H1 (cell line): ENCODE measurements around the gene FBXL16. TPM values are rescaled to one million over a fixed set of nuclear protein-coding genes. Genes with fewer than 3 reads are reported as not detected.

Experiments
- CTCF ChIA-PET: fragments of 300-600 bp; sonication (Branson Sonifier 250); formaldehyde crosslinking; loops from one replicate; lab custom pipeline; 2021; ENCODE audit not compliant: partially characterized antibody; lab: Charles Lee
- POLR2A ChIA-PET: fragments of 300-600 bp; sonication (Branson Sonifier 250); formaldehyde crosslinking; loops from one replicate; lab custom pipeline; 2021; ENCODE audit warnings: inconsistent platforms; ENCODE audit not compliant: partially characterized antibody; lab: Charles Lee
- DNase-seq, 2 experiments: peaks; one replicate each; pipeline versions ENCODE4 v3.0.0 to v3.0.0-alpha.2; 2010 to 2022; ENCODE audit warnings: low spot score in 2 of 2, low read depth in 1 of 2, mixed read lengths in 1 of 2
- FAIRE-seq: peaks from 2 replicates; lab custom pipeline; 2011; peaks lifted over from hg19 to GRCh38; lab: Jason Lieb, UNC
- H2AFZ ChIP-seq: 2 replicates; pipeline ENCODE4 v1.8.1; 2012; ENCODE audit warnings: low read length, inconsistent platforms
- H2AK5ac ChIP-seq: 2 replicates; pipeline ENCODE4 v1.6.1; 2013; ENCODE audit warnings: low read depth, low read length
- H2BK120ac ChIP-seq: replicated peaks from 2 replicates; pipeline ENCODE3; 2013; ENCODE audit warnings: low read depth, low read length, inconsistent platforms
- H2BK12ac ChIP-seq: 2 replicates; pipeline ENCODE4 v1.6.1; 2013; ENCODE audit warnings: low read depth, low read length
- H2BK15ac ChIP-seq: 2 replicates; pipeline ENCODE4 v1.6.1; 2013; ENCODE audit warnings: low read length
- H2BK20ac ChIP-seq: 2 replicates; pipeline ENCODE4 v1.6.1; 2013; ENCODE audit warnings: low read length
- H2BK5ac ChIP-seq: 2 replicates; pipeline ENCODE4 v1.6.1; 2013; ENCODE audit warnings: low read depth, low read length
- H3K14ac ChIP-seq: 2 replicates; pipeline ENCODE4 v1.6.1; 2013; ENCODE audit warnings: inconsistent platforms; ENCODE audit not compliant: insufficient read length
- H3K18ac ChIP-seq: 2 replicates; pipeline ENCODE4 v1.6.1; 2013; ENCODE audit warnings: low read length; ENCODE audit errors: extremely low read depth
- H3K23ac ChIP-seq: 2 replicates; pipeline ENCODE4 v1.6.1; 2013; ENCODE audit warnings: inconsistent platforms; ENCODE audit not compliant: insufficient read length
- H3K23me2 ChIP-seq: 2 replicates; pipeline ENCODE4 v1.6.1; 2013; ENCODE audit warnings: low read depth, low read length
- H3K27ac ChIP-seq: 2 replicates; pipeline ENCODE4 v1.6.1; 2011; ENCODE audit warnings: low read depth, low read length, inconsistent platforms
- H3K27me3 ChIP-seq, 4 experiments: replicated peaks in 1 of 4; 1 replicate in 1 of 4; 2 replicates in 3 of 4; pipeline versions ENCODE4 v1.6.1 to v1.8.1; 2011 to 2013; ENCODE audit warnings: low read length in 3 of 4, mild to moderate bottlenecking in 3 of 4, inconsistent platforms in 2 of 4, mixed read lengths in 2 of 4, moderate library complexity in 1 of 4; ENCODE audit not compliant: control insufficient read depth in 3 of 4, insufficient read depth in 3 of 4; ENCODE audit errors: extremely low read depth in 1 of 4
- H3K36me3 ChIP-seq, 4 experiments: 2 replicates each; pipeline versions ENCODE4 v1.6.1 to v1.8.1; 2011 to 2013; ENCODE audit warnings: mild to moderate bottlenecking in 4 of 4, low read length in 3 of 4, moderate library complexity in 2 of 4, control low read depth in 1 of 4, inconsistent platforms in 1 of 4; ENCODE audit not compliant: insufficient read depth in 4 of 4, control insufficient read depth in 2 of 4
- H3K4ac ChIP-seq: replicated peaks from 2 replicates; pipeline ENCODE3; 2013; ENCODE audit warnings: low read length, low read depth, mixed read lengths, inconsistent platforms; ENCODE audit not compliant: insufficient read length
- H3K4me1 ChIP-seq, 4 experiments: replicated peaks in 1 of 4; 1 replicate in 1 of 4; 2 replicates in 3 of 4; pipeline versions ENCODE4 v1.6.1 to v1.8.1; 2011 to 2013; ENCODE audit warnings: low read length in 3 of 4, inconsistent platforms in 2 of 4, mixed read lengths in 1 of 4; ENCODE audit not compliant: insufficient read depth in 4 of 4, control insufficient read depth in 3 of 4
- H3K4me2 ChIP-seq, 2 experiments: 2 replicates each; pipeline versions ENCODE4 v1.6.1 to v1.8.1; 2011 to 2013; ENCODE audit warnings: low read depth in 2 of 2, low read length in 2 of 2, control low read depth in 1 of 2, inconsistent platforms in 1 of 2, mild to moderate bottlenecking in 1 of 2; ENCODE audit not compliant: insufficient read depth in 1 of 2
- H3K4me3 ChIP-seq, 4 experiments: fragments of 200-600, 300-600 bp in 1 of 4; sonication (generic), shearing (Covaris generic), sonication (Bioruptor Twin) in 1 of 4; 2 replicates each; pipeline versions ENCODE4 v1.5.1 to v1.8.1; 2011 to 2016; ENCODE audit warnings: low read length in 4 of 4, low read depth in 3 of 4, control low read depth in 2 of 4, inconsistent platforms in 2 of 4, mild to moderate bottlenecking in 2 of 4, mixed read lengths in 1 of 4, moderate library complexity in 1 of 4; ENCODE audit not compliant: insufficient read depth in 2 of 4; ENCODE audit errors: extremely low read depth in 1 of 4
- H3K56ac ChIP-seq: replicated peaks from 2 replicates; pipeline ENCODE3; 2013; ENCODE audit warnings: low read depth, mild to moderate bottlenecking, mixed read lengths, low read length, inconsistent platforms; ENCODE audit not compliant: insufficient read length
- H3K79me1 ChIP-seq: 2 replicates; pipeline ENCODE4 v1.6.1; 2013; ENCODE audit warnings: low read depth, low read length, control low read depth
- H3K79me2 ChIP-seq, 2 experiments: 2 replicates each; pipeline versions ENCODE4 v1.6.1 to v1.8.1; 2012 to 2013; ENCODE audit warnings: low read length in 2 of 2, mild to moderate bottlenecking in 2 of 2, inconsistent platforms in 1 of 2; ENCODE audit not compliant: insufficient read depth in 2 of 2, control insufficient read depth in 1 of 2
- H3K9ac ChIP-seq, 4 experiments: replicated peaks in 1 of 4; 1 replicate in 1 of 4; 2 replicates in 3 of 4; pipeline versions ENCODE4 v1.6.1 to v1.8.1; 2011 to 2013; ENCODE audit warnings: low read depth in 3 of 4, low read length in 3 of 4, control low read depth in 2 of 4, mild to moderate bottlenecking in 2 of 4, moderate library complexity in 2 of 4, inconsistent platforms in 1 of 4; ENCODE audit errors: extremely low read depth in 1 of 4
- H3K9me3 ChIP-seq, 2 experiments: 2 replicates each; pipeline versions ENCODE4 v1.6.1 to v1.8.1; 2012 to 2013; ENCODE audit warnings: mild to moderate bottlenecking in 2 of 2, moderate library complexity in 2 of 2, control low read depth in 1 of 2, inconsistent platforms in 1 of 2, low read depth in 1 of 2, low read length in 1 of 2, mixed read lengths in 1 of 2; ENCODE audit not compliant: insufficient read depth in 2 of 2
- H4K20me1 ChIP-seq, 2 experiments: replicated peaks in 1 of 2; 2 replicates each; pipeline versions ENCODE3 to v1.8.1; 2011 to 2013; ENCODE audit warnings: inconsistent platforms in 2 of 2, low read length in 2 of 2, mild to moderate bottlenecking in 1 of 2; ENCODE audit not compliant: insufficient read depth in 2 of 2, control insufficient read depth in 1 of 2
- H4K5ac ChIP-seq: 2 replicates; pipeline ENCODE4 v1.6.1; 2013; ENCODE audit warnings: low read length, low read depth, mixed read lengths, inconsistent platforms; ENCODE audit not compliant: insufficient read length
- H4K8ac ChIP-seq: 2 replicates; pipeline ENCODE4 v1.8.0; 2013; ENCODE audit warnings: mild to moderate bottlenecking, moderate library complexity, low read length, inconsistent platforms; ENCODE audit not compliant: insufficient read depth; ENCODE audit errors: extremely low read depth
- H4K91ac ChIP-seq: replicated peaks from 2 replicates; pipeline ENCODE3; 2013; ENCODE audit warnings: low read length, mixed read lengths, inconsistent platforms; ENCODE audit not compliant: insufficient read length
- ASH2L ChIP-seq: fragments of 200-600, 300-600 bp; sonication (generic); IDR thresholded peaks from one replicate; pipeline ENCODE4 v1.7.1; 2017; ENCODE audit warnings: low read length
- EGR1 ChIP-seq: IDR thresholded peaks from 2 replicates; pipeline ENCODE4 v1.6.1; 2011; ENCODE audit warnings: low read depth, low read length, borderline replicate concordance
- EZH2 ChIP-seq: fragments of 200-600 bp; sonication (generic); IDR thresholded peaks from 2 replicates; pipeline ENCODE4 v1.7.1; 2012; ENCODE audit warnings: low read depth, mild to moderate bottlenecking, moderate library complexity, low read length, inconsistent platforms; ENCODE audit not compliant: severe bottlenecking
- HDAC2 ChIP-seq, 2 experiments: fragments of 300-600 bp in 1 of 2; sonication (generic) in 1 of 2; IDR thresholded peaks; 2 replicates each; pipeline ENCODE4 v1.6.1; 2011 to 2012; ENCODE audit warnings: low read depth in 2 of 2, low read length in 2 of 2, mild to moderate bottlenecking in 2 of 2, moderate library complexity in 2 of 2, borderline replicate concordance in 1 of 2, inconsistent platforms in 1 of 2
- KDM1A ChIP-seq: fragments of 200-600, 300-600 bp; sonication (generic); IDR thresholded peaks from 2 replicates; pipeline ENCODE4 v1.7.1; 2016; ENCODE audit warnings: mild to moderate bottlenecking, low read length, borderline replicate concordance
- SUZ12 ChIP-seq: fragments of 200-600 bp; sonication (generic); IDR thresholded peaks from 2 replicates; pipeline ENCODE4 v1.6.1; 2012; ENCODE audit warnings: mild to moderate bottlenecking, inconsistent platforms, low read length, moderate library complexity, mixed read lengths
- ZNF274 ChIP-seq: IDR thresholded peaks from 2 replicates; pipeline ENCODE4 v1.7.0; 2012; ENCODE audit warnings: low read length, borderline replicate concordance; ENCODE audit errors: extremely low read depth
- WGBS, 2 experiments: shearing (Covaris generic) in 1 of 2; methylation state at CpG; one replicate each; pipeline versions ENCODE4 v1.1.6 to v1.1.7; 2013 to 2015; ENCODE audit warnings: low lambda C conversion rate in 2 of 2, mixed read lengths in 2 of 2, inconsistent platforms in 1 of 2, low coverage in 1 of 2, missing lambda C conversion rate in 1 of 2; ENCODE audit not compliant: insufficient replicate concordance in 2 of 2, insufficient coverage in 1 of 2, insufficient read length in 1 of 2; ENCODE audit errors: extremely low coverage in 1 of 2, missing lambda C conversion rate in 1 of 2; 5-methylcytosine and 5-hydroxymethylcytosine counted together
- polyA plus RNA-seq, 7 experiments: library from polyadenylated mRNA; depleted of rRNA in 3 of 7; stranded (reverse) in 5 of 7; unstranded in 2 of 7; fragments of >200 nt in 5 of 7; fragments of 200-250 nt in 2 of 7; gene quantifications; 1 replicate in 5 of 7; 2 replicates in 1 of 7; 4 replicates in 1 of 7; pipeline versions ENCODE4 v1.2.1 to v1.2.3, GENCODE V29; 2011 to 2013; ENCODE audit warnings: missing spikeins in 2 of 7, mixed read lengths in 2 of 7
- total RNA-seq: library from RNA; stranded (reverse); fragmentation: NEBNext Ultra II Directional; extraction: Animal tissue kit (Norgen Biotek cat#: 25700); gene quantifications from 2 replicates; pipeline ENCODE4 v1.2.1, GENCODE V29; 2021
- TF ChIP-seq, protein P1 (sequence below): IDR thresholded peaks from 2 replicates; pipeline ENCODE4 v1.6.1; 2012; ENCODE audit warnings: inconsistent platforms

The FBXL16 gene
- total and polyA plus RNA-seq, 2 of the 8 experiments (the other 6 are each of a cell fraction or from before 2014, with no cell fraction given) = 12.5 to 12.8 TPM

DNA sequence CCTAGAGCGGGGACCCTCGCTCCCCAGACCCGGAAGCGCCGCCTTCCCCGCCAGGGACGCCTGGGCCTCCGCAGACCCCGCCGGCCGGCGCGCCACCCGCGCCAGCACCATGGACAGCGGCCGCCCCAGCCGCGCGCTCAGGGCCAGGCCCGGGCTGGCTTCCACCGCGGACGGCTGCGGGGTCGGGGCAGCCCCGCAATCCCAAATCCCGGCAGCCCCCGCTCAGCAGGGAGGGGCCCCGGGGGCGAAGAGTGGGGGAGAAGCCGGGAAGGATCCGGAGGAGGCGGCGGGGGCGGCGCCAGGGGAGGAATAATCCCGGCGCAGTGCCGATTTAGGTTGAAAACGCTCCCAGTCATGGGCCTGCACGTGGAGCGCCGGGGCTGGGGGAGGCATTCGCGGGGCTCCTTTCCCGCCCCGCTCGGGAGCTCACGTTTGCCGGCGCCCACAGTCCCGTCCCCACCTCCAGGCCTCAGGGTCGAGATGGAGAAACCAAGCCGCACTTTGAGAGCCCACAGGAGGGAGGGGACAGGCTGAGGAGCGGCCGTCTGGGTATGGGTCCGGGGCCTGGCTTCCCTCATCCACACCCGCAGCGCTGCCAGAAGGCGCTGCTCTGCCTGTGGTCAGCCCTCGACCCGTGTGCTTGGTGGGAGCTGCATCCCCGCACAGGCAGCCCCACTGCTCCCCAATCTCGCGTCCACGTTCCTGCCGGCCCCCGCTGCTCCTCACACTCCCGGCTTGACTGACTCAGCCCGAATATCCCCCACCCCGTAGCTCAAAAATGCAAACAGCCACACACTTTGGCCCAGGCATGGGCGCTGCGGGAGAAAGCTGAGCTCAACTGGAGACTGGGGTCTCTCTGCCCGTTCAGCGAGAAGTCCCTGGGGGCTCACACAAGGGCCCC, 4.7 kb downstream of the FBXL16 start:
- H3K4ac ChIP-seq = no peak overlapping the region
- no peaks in the 10 kb centered on the region for H3K79me1 ChIP-seq
- peak overlapping the region; percentile 33 to 45; a peak in 3 of 4 replicates for H3K4me2 ChIP-seq
- no peak overlapping the region; a peak in 1 of 7 replicates for H3K9ac ChIP-seq
- H3K4me1 ChIP-seq = peaks cover 0 to 6% (median 1%) of the 10 kb centered on the region in 4 experiments; a peak in 3 of 7 replicates
- H2BK120ac ChIP-seq = no peak overlapping the region
- no peak overlapping the region for H2BK12ac ChIP-seq
- no peaks in the 10 kb centered on the region for H3K36me3 ChIP-seq
- no peak overlapping the region for H3K27ac ChIP-seq
- peaks cover 45 to 80% (median 72%) of the 10 kb centered on the region in 4 experiments for H3K27me3 ChIP-seq
- no peak overlapping the region for H2AFZ ChIP-seq
- no peak overlapping the region for H2BK20ac ChIP-seq
- H2BK5ac ChIP-seq = no peak overlapping the region
- H3K79me2 ChIP-seq = no peaks in the 10 kb centered on the region
- H4K20me1 ChIP-seq = peaks cover 6 to 26% of the 10 kb centered on the region in 2 experiments
- H3K56ac ChIP-seq = no peak overlapping the region
- FAIRE-seq (no peak), DNase-seq (peak in 1 of 2 experiments; percentile 92)
- peaks cover 3% of the 10 kb centered on the region; the same call in 1 of the 2 replicates for H3K23me2 ChIP-seq
- no peak overlapping the region for H4K8ac ChIP-seq
- no peak overlapping the region for H4K5ac ChIP-seq
- no peak overlapping the region for H2AK5ac ChIP-seq
- ChIA-PET CTCF (interaction anchor here (0.9 to 33.4 kb wide), 4 partner anchors 12 to 35 kb away, joined by 4 to 977 read pairs (median 30); partner anchors contain the start of genes ANTKMT, CCDC78, CIAO3 and HAGHL), POLR2A (interaction anchor here (1.5 to 4.5 kb wide), 3 partner anchors 11 to 21 kb away, joined by 6 to 30 read pairs (median 12); partner anchors contain the start of genes ANTKMT and WDR24)
- no peak overlapping the region for H3K14ac ChIP-seq
- no peak overlapping the region for H3K23ac ChIP-seq
- no peaks in the 10 kb centered on the region for H3K9me3 ChIP-seq
- H4K91ac ChIP-seq = no peak overlapping the region
- WGBS, 2 experiments = 20% methylated on average over 44 of the region's 76 CpGs; no CpG with 5 or more reads in 1 of the 2 experiments
- no peak overlapping the region for H2BK15ac ChIP-seq
- peak overlapping the region in 1 of 4 experiments; percentile 33; a peak in 2 of 8 replicates for H3K4me3 ChIP-seq
- H3K18ac ChIP-seq = no peak overlapping the region
- TF ChIP-seq ZNF274 = no peak
- TF ChIP-seq SUZ12 = peak; percentile 44; the same call in 1 of the 2 replicates
- peak; percentile 21 for TF ChIP-seq ASH2L
- 0 out of 2 replicates have a peak, but pooled peaks have one; percentile 31 for TF ChIP-seq EGR1
- peak; percentile 56 for TF ChIP-seq EZH2
- TF ChIP-seq, protein P1, sequence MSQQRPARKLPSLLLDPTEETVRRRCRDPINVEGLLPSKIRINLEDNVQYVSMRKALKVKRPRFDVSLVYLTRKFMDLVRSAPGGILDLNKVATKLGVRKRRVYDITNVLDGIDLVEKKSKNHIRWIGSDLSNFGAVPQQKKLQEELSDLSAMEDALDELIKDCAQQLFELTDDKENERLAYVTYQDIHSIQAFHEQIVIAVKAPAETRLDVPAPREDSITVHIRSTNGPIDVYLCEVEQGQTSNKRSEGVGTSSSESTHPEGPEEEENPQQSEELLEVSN = peak; percentile 44; the same call in 1 of the 2 replicates
- TF ChIP-seq HDAC2 (IDR thresholded peaks at IDR 0.05; ENCODE audit: borderline replicate concordance in 1 of 2, low read depth in 2 of 2, low read length in 2 of 2) = 0 out of 4 replicates have a peak, but pooled peaks have one; percentile 37 to 40
- no peak for TF ChIP-seq KDM1A
